ENCODE results near the gene ZNF467.
A peak's percentile ranks its signal among the peaks of the same experiment; 100 is the strongest.

ZNF467 gene

DNA sequence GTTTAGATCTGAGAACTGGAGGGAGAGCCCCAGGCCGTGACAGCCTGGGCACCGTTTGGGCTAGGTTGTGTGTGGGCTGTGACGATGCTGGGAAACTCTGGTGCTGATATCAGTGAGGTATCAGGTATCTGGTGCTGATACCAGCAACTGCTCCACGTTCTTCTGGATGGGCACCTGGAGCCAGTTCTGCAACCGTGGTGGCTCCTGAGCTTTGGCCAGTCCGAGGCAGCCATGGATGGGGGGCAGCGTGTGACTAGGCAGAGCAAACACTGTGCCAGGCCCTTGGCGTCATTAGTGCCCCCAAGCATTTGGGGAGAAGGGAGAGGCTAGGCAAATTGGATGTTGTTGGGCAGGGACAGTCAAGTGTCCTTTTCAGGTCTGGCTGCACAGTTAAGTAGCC is 57.9 kb downstream of the ZNF467 start:
- TF ChIP-seq, protein P1, sequence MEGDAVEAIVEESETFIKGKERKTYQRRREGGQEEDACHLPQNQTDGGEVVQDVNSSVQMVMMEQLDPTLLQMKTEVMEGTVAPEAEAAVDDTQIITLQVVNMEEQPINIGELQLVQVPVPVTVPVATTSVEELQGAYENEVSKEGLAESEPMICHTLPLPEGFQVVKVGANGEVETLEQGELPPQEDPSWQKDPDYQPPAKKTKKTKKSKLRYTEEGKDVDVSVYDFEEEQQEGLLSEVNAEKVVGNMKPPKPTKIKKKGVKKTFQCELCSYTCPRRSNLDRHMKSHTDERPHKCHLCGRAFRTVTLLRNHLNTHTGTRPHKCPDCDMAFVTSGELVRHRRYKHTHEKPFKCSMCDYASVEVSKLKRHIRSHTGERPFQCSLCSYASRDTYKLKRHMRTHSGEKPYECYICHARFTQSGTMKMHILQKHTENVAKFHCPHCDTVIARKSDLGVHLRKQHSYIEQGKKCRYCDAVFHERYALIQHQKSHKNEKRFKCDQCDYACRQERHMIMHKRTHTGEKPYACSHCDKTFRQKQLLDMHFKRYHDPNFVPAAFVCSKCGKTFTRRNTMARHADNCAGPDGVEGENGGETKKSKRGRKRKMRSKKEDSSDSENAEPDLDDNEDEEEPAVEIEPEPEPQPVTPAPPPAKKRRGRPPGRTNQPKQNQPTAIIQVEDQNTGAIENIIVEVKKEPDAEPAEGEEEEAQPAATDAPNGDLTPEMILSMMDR (IDR thresholded peaks at IDR 0.05; ENCODE audit: low read depth, low read length) = no peak
- DNase-seq = no peak
- Histone ChIP-seq H3K27me3 (no peaks in the 10 kb centered on the region), H3K9me3 (peaks cover 3% of the 10 kb centered on the region), H3K4me1 (peaks cover 5% of the 10 kb centered on the region), H3K4me3 (ENCODE audit: low read depth, low read length) (peak overlapping the region; percentile 77), H3K36me3 (peaks cover under 1% of the 10 kb centered on the region)

DNA sequence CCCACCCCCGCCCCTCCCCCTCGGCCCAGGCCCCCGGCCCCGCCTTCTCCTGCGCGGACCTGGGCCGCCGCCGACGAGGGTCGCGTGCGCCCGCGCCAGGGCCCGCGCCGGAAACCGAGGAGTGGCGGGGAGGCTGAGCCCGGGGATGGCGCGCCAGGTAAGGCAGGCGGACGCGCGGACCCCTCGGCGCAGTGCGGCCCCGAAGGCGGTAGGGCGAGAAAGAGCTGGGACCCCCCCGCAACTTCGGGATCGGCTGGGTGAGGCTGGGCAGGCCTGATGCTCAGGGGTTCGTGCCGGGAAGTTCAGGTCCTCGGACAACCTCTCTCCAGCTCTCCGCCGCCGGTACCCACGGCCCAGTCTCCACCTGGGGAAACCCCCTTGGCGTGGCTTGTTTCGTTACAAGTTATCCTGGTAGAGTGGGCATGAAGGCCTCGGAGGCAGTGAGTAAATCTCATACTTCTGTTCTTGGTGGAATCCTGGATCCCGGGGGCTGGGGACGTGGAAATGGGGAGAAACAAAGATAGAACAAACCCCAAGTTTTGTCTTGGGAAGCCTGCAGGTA is 58.4 kb downstream of the ZNF467 start:
- DNase-seq = no peak
- TF ChIP-seq, protein P1 (IDR thresholded peaks at IDR 0.05; ENCODE audit: low read depth, low read length) = no peak
- peak overlapping the region; percentile 77 for H3K4me3 ChIP-seq (ENCODE audit: low read depth, low read length)

More for the DNA sequence above, 58.4 kb downstream of the ZNF467 start:
- Histone ChIP-seq H3K9me3 (peaks cover 4% of the 10 kb centered on the region), H3K27me3 (no peaks in the 10 kb centered on the region), H3K4me1 (no peaks in the 10 kb centered on the region; the same call in 1 of the 2 replicates), H3K36me3 (no peaks in the 10 kb centered on the region)

Measured in BE2C (cell line).